Left lung (tissue), 10 donors: ENCODE results near the gene TMEM89. TPM values are rescaled to one million over a fixed set of nuclear protein-coding genes. Genes with fewer than 3 reads are reported as not detected.
A peak's percentile ranks its signal among the peaks of the same experiment; 100 is the strongest.

Source experiments
- ATAC-seq: fragments of 200-7000 bp; cut with Tn5 transposase; one replicate; pipeline ENCODE4 v1.9.1; 2020; ENCODE audit warnings: moderate library complexity
- DNase-seq, 4 donors: peaks; one replicate each; pipeline ENCODE4 v3.0.0-alpha.2; 2013 to 2020
- H3K27ac ChIP-seq, 2 donors: fragments of 200-600 bp; sonication (generic) in 1 of 2; one replicate each; pipeline versions ENCODE4 v1.5.0 to v1.8.0; 2020 to 2021
- H3K27me3 ChIP-seq, 2 donors: fragments of 200-600 bp; sonication (generic) in 1 of 2; one replicate each; pipeline versions ENCODE4 v1.5.0 to v1.8.0; 2020 to 2021
- H3K36me3 ChIP-seq, 2 donors: fragments of 200-600 bp; sonication (generic) in 1 of 2; one replicate each; pipeline versions ENCODE4 v1.5.0 to v1.8.0; 2020 to 2021
- H3K4me1 ChIP-seq, 2 donors: fragments of 200-600 bp; one replicate each; pipeline ENCODE4 v1.8.0; 2021
- H3K4me3 ChIP-seq, 2 donors: fragments of 200-600 bp; sonication (generic) in 1 of 2; one replicate each; pipeline versions ENCODE4 v1.5.0 to v1.8.0; 2020 to 2021; ENCODE audit warnings: mild to moderate bottlenecking in 1 of 2
- H3K9me3 ChIP-seq, 2 donors: fragments of 200-600 bp; sonication (generic) in 1 of 2; one replicate each; pipeline versions ENCODE4 v1.5.0 to v1.8.0; 2020 to 2021
- intact Hi-C, 2 donors: fragments of 100-400 bp; cut with DNase I; formaldehyde crosslinking; loops; one replicate each; pipeline versions ENCODE4 v1.11.2 to v1.14.2; 2022
- polyA plus RNA-seq, 6 donors: library from polyadenylated mRNA; unstranded; fragments of 120-200 nt; gene quantifications; one replicate each; pipeline ENCODE4 v1.2.1, GENCODE V29; 2013; ENCODE audit not compliant: insufficient read length in 6 of 6
- total RNA-seq, 2 donors: library from RNA; stranded (reverse); fragmentation: NEBNext Ultra II Directional; extraction: Animal tissue kit (Norgen Biotek cat#: 25700); gene quantifications; one replicate each; pipeline ENCODE4 v1.2.1, GENCODE V29; 2021
- TF ChIP-seq, protein P1 (sequence below), 2 donors: fragments of 200-600 bp; sonication (generic) in 1 of 2; IDR thresholded peaks; one replicate each; pipeline versions ENCODE4 v1.5.0 to v1.8.0; 2021; ENCODE audit warnings: antibody characterized with exemption in 2 of 2
- donor health status: DM: no; HTN: yes; CAD: no.
- donor health status: DM: no; HTN: no; CAD: no.

The TMEM89 gene
- total and polyA plus RNA-seq, 8 donors, result not detected

DNA sequence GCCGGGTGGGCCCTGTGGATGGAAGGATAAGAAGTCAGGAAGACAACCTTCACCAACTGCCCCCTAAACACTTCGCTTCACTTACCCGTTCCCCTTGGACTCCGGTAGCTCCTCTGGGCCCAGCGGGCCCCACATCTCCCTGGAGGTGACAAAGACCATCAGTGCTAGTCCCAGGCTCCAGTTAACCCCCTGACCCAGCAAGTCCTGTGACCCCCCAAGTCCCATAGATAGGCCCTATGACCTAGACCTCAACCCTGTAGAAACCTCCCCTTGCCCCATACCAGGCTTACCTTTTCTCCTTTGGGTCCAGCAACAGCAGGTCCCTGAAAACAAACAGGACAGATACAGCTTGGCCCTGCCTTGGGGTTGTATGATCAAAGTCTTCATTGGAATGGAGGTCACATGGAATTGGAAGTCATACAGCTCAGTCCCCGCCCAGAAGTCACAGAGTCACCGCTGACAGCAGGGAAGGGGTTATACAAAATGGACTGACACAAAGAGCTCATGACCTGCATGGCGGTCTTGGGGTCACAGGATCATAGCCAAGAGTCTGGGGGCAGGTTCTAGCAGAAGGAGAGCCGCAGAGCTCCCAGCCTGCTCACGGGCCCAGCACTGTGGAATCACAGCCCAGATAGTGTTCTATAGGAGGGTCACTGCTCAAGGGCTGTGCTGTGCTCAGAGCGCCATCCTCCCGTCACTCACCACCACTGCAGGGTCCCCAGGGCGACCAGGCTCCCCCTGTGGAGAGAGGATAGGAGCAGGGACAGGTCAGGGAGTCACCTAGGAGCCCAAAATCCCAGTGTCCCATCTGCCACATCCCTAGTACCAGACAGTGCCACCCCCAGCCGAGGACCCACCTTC, 39.7 kb downstream of the TMEM89 start:
- no peak for ATAC-seq
- no peak overlapping the region for H3K4me3 ChIP-seq
- no peaks in the 10 kb centered on the region for H3K27me3 ChIP-seq
- no peak overlapping the region for H3K27ac ChIP-seq
- no peaks in the 10 kb centered on the region for H3K36me3 ChIP-seq
- no peaks in the 10 kb centered on the region for H3K4me1 ChIP-seq
- TF ChIP-seq, protein P1, sequence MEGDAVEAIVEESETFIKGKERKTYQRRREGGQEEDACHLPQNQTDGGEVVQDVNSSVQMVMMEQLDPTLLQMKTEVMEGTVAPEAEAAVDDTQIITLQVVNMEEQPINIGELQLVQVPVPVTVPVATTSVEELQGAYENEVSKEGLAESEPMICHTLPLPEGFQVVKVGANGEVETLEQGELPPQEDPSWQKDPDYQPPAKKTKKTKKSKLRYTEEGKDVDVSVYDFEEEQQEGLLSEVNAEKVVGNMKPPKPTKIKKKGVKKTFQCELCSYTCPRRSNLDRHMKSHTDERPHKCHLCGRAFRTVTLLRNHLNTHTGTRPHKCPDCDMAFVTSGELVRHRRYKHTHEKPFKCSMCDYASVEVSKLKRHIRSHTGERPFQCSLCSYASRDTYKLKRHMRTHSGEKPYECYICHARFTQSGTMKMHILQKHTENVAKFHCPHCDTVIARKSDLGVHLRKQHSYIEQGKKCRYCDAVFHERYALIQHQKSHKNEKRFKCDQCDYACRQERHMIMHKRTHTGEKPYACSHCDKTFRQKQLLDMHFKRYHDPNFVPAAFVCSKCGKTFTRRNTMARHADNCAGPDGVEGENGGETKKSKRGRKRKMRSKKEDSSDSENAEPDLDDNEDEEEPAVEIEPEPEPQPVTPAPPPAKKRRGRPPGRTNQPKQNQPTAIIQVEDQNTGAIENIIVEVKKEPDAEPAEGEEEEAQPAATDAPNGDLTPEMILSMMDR (IDR thresholded peaks at IDR 0.05), result no peak
- intact Hi-C loops, result no loop called here
- no peaks in the 10 kb centered on the region for H3K9me3 ChIP-seq
- no peak for DNase-seq

DNA sequence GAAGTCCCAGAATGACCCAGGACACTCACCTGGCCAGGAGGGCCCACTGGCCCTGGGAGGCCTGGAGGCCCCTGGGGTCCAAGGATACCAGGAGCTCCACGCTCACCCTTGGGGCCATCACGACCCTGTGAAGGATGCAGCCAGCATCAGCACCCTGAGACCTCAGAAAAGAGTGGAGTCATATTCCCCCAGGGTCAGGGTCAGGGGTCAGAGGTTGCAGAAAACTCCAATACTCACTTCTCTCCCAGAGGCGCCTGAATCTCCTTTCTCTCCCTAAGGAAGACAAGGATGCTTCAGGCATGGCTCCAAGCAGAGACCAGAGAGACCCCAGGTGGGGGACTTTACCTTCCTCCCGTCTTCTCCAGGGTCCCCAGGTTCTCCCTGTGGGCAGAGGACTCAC, 44.9 kb downstream of the TMEM89 start:
- DNase-seq (no peak), ATAC-seq (no peak)
- Histone ChIP-seq H3K9me3 (no peaks in the 10 kb centered on the region), H3K27ac (no peak overlapping the region), H3K4me1 (no peaks in the 10 kb centered on the region), H3K4me3 (no peak overlapping the region), H3K27me3 (no peaks in the 10 kb centered on the region), H3K36me3 (no peaks in the 10 kb centered on the region)
- TF ChIP-seq, protein P1 (IDR thresholded peaks at IDR 0.05), result no peak
- intact Hi-C loops, result no loop called here

DNA sequence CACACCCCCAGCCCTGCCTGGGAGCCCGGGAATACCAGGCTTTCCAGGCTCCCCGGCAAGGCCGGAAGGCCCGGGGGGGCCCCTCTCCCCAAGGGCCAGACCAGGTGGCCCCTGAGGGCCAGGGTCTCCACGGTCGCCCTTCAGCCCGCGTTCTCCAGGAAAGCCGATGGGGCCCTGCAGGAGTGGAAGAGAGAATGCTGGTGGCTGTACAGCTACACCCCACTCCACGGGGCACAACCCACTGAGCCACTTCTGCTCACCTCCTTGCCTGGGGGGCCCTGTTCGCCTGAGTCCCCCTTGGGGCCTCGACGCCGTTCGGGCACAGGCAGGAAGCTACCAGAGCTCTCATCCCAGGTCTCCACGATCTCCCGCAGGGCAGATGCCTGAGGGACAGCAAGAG, 46.2 kb downstream of the TMEM89 start:
- no peak overlapping the region for H3K27ac ChIP-seq
- no peak overlapping the region for H3K4me3 ChIP-seq
- H3K36me3 ChIP-seq, result no peaks in the 10 kb centered on the region
- ATAC-seq, result no peak
- H3K27me3 ChIP-seq, result no peaks in the 10 kb centered on the region
- TF ChIP-seq, protein P1 (IDR thresholded peaks at IDR 0.05), result no peak
- H3K9me3 ChIP-seq, result no peaks in the 10 kb centered on the region
- H3K4me1 ChIP-seq, result no peaks in the 10 kb centered on the region
- intact Hi-C loops, result no loop called here
- DNase-seq, result no peak

DNA sequence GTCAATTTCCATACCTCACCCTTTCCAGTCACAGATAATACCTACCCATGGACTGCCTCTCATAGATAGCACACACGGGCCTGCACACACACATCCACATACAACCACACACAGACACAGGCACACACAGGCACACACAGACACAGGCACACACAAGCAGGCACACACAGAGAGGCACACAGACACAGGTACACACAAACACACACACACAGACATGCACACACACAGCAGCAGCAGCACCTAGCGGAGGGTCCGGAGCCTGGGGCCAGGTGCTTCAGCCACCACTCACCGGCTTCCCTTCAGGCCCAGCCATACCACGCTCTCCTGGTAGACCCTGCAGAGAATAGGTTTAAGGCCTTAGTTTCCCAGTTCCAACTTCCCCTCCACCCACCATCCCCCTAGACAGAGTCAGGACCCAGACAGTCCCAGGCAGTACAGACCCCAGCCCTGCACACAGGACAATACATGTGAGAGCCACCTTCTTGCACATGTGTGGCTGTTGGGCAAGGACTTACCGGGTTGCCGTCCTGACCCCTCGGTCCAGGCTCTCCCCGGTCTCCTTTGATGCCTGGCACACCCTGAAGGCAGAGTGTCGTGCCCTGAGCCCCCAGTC, 47.5 kb downstream of the TMEM89 start:
- H3K4me1 ChIP-seq, result no peaks in the 10 kb centered on the region
- no peaks in the 10 kb centered on the region for H3K36me3 ChIP-seq
- TF ChIP-seq, protein P1 (IDR thresholded peaks at IDR 0.05), result no peak
- no peak for ATAC-seq
- H3K9me3 ChIP-seq, result no peaks in the 10 kb centered on the region
- intact Hi-C loops, result no loop called here
- DNase-seq, result no peak
- no peaks in the 10 kb centered on the region for H3K27me3 ChIP-seq
- H3K27ac ChIP-seq, result no peak overlapping the region
- H3K4me3 ChIP-seq, result no peak overlapping the region

DNA sequence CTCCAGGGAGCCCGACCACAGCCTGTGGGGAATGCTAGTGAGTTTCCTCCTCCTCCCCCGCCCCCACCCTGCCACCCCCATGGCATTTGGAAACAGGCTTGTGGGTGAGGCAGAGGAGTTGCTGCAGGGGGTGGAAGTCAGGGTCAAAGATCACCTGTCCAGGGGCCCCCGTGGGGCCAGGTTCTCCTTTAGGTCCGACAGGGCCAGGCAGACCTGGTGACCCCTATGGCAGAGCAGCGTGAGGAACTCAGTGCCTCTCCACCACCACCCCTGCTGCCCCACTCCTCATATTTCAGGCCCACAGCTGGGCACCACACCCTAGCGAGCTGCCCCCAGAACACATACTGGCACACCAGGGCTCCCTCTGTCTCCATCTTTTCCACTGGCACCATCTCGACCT, 49.1 kb downstream of the TMEM89 start:
- intact Hi-C loops, result no loop called here
- TF ChIP-seq, protein P1 (IDR thresholded peaks at IDR 0.05), result no peak
- peak in 1 of 4 donors; percentile 60 for DNase-seq

More for the DNA sequence above, 49.1 kb downstream of the TMEM89 start:
- no peak overlapping the region for H3K27ac ChIP-seq
- H3K4me1 ChIP-seq, result no peaks in the 10 kb centered on the region
- H3K4me3 ChIP-seq, result no peak overlapping the region
- ATAC-seq, result no peak
- H3K27me3 ChIP-seq, result no peaks in the 10 kb centered on the region
- H3K36me3 ChIP-seq, result no peaks in the 10 kb centered on the region
- no peaks in the 10 kb centered on the region for H3K9me3 ChIP-seq
